ENCODE results near the gene PCDHGB2.
"Not testable (repeated sequence)": the region's sequence is repeated elsewhere in the genome, so short reads cannot be mapped to it uniquely, and the experiment has no call there.

PCDHGB2 gene

DNA sequence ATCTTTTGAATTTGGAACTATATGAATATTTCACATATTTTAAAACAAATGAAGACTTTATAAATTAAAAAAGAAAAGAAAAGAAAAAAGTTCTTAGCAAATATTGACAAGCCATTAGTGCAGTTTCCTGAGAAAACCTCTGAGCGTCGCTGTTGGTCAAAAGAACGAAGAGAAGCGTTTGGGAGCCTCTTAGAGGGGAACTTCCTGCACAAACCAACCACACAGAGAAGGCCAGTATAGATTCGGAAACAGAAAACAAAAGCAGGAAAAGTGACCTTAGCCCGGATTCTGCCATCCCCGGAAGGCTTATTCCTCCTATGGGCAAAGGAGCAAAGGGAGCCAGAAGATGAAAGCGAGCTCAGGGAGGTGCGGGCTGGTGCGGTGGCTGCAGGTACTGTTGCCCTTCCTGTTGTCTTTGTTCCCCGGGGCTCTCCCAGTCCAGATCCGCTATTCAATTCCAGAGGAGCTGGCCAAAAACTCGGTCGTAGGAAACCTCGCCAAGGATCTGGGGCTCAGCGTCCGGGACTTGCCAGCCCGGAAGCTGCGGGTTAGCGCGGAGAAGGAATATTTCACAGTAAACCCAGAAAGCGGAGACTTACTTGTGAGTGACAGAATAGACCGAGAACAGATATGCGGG, at the start of gene PCDHGB2:
Gene PCDHGB2, plus strand, starts transcription at position 205 of the 637 bp plus-strand sequence. Its CDS starts 142 bp downstream, at position 347.
- Histone ChIP-seq H3K9me2 (replicated peaks; ENCODE audit: low read depth, low read length) (no peaks in the 10 kb centered on the region), H3K4me3 (ENCODE audit: low read length, poor library complexity, severe bottlenecking) (peak within 1 kb of the TSS; percentile 67), H3K9ac (ENCODE audit: low read depth, low read length, poor library complexity, severe bottlenecking) (peak within 1 kb of the TSS; percentile 63), H3K27me3 (ENCODE audit: insufficient read depth, low read length, poor library complexity, severe bottlenecking) (no peaks in the 10 kb centered on the region), H3K9me3 (ENCODE audit: insufficient read depth, low read depth, low read length) (no peaks in the 10 kb centered on the region), H4K20me1 (ENCODE audit: insufficient read depth, low read length, poor library complexity, severe bottlenecking) (no peaks in the 10 kb centered on the region), H3K4me2 (ENCODE audit: low read depth, low read length, poor library complexity, severe bottlenecking) (peak within 1 kb of the TSS; percentile 70), H2AFZ (ENCODE audit: low read length) (peak within 1 kb of the TSS; percentile 98), H3K4me1 (ENCODE audit: insufficient read depth, low read length, poor library complexity, severe bottlenecking) (no peaks in the 10 kb centered on the region), H3K79me2 (ENCODE audit: insufficient read depth, low read length) (no peaks in the 10 kb centered on the region), H3K36me3 (ENCODE audit: insufficient read depth, low read length) (no peaks in the 10 kb centered on the region), H3F3A (ENCODE audit: low read depth) (no peaks in the 10 kb centered on the region)
- no peak for TF ChIP-seq EZH2phosphoT487 (IDR thresholded peaks at IDR 0.05; ENCODE audit: borderline replicate concordance)
- TF ChIP-seq, protein P1, sequence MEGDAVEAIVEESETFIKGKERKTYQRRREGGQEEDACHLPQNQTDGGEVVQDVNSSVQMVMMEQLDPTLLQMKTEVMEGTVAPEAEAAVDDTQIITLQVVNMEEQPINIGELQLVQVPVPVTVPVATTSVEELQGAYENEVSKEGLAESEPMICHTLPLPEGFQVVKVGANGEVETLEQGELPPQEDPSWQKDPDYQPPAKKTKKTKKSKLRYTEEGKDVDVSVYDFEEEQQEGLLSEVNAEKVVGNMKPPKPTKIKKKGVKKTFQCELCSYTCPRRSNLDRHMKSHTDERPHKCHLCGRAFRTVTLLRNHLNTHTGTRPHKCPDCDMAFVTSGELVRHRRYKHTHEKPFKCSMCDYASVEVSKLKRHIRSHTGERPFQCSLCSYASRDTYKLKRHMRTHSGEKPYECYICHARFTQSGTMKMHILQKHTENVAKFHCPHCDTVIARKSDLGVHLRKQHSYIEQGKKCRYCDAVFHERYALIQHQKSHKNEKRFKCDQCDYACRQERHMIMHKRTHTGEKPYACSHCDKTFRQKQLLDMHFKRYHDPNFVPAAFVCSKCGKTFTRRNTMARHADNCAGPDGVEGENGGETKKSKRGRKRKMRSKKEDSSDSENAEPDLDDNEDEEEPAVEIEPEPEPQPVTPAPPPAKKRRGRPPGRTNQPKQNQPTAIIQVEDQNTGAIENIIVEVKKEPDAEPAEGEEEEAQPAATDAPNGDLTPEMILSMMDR (conservative IDR thresholded peaks at IDR 0.05; ENCODE audit: low read length), result peak; percentile 61

DNA sequence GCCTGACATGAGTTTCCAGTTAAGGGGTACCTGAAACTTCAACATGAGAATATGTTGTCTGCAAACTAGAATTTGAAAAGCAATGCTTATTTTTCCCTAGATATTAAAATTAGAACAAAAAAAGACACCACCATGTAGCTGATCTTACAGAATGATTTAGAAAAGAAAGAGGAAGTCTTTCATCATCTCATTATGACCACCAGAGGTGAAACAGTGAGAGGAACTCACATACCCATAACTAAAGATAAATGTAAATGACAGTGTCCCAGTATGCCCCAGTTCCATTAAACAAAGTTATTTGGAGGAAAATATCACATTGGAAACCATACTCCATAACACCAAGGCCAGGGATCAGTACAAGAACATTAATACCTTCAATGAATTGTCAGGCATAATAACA, 46.1 kb upstream of the PCDHGB2 start:
- H3K9ac ChIP-seq (ENCODE audit: low read depth, low read length, poor library complexity, severe bottlenecking), result no peak overlapping the region
- H2AFZ ChIP-seq (ENCODE audit: low read length), result no peak overlapping the region
- H3K4me1 ChIP-seq (ENCODE audit: insufficient read depth, low read length, poor library complexity, severe bottlenecking), result no peaks in the 10 kb centered on the region
- H3K27me3 ChIP-seq (ENCODE audit: insufficient read depth, low read length, poor library complexity, severe bottlenecking), result no peaks in the 10 kb centered on the region
- H3K9me3 ChIP-seq (ENCODE audit: insufficient read depth, low read depth, low read length), result peaks cover 9% of the 10 kb centered on the region; the same call in 1 of the 2 replicates
- H3K4me3 ChIP-seq (ENCODE audit: low read length, poor library complexity, severe bottlenecking), result no peak overlapping the region
- H3F3A ChIP-seq (ENCODE audit: low read depth), result no peaks in the 10 kb centered on the region
- peaks cover under 1% of the 10 kb centered on the region; the same call in 1 of the 2 replicates for H3K79me2 ChIP-seq (ENCODE audit: insufficient read depth, low read length)
- TF ChIP-seq, protein P1 (conservative IDR thresholded peaks at IDR 0.05; ENCODE audit: low read length), result no peak
- no peak for TF ChIP-seq EZH2phosphoT487 (IDR thresholded peaks at IDR 0.05; ENCODE audit: borderline replicate concordance)
- H3K9me2 ChIP-seq (replicated peaks; ENCODE audit: low read depth, low read length), result no peaks in the 10 kb centered on the region
- no peaks in the 10 kb centered on the region for H4K20me1 ChIP-seq (ENCODE audit: insufficient read depth, low read length, poor library complexity, severe bottlenecking)
- no peaks in the 10 kb centered on the region for H3K36me3 ChIP-seq (ENCODE audit: insufficient read depth, low read length)
- no peak overlapping the region for H3K4me2 ChIP-seq (ENCODE audit: low read depth, low read length, poor library complexity, severe bottlenecking)

DNA sequence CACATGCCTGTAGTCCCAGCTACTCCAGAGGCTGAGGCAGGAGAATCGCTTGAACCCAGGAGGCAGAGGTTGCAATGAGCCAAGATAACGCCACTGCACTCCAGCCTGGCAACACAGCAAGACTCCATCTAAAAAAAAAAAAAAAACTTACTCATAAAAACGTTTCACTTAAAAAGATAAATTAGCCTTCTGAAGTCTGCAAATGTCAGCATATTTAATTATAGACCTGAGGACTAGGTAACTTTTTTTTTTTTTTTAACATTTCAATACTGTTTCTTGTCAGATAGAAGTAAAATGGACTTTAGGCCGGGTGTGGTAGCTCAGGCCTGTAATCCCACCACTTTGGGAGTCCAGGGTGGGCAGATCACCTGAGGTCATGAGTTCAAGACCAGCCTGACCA, 42.8 kb upstream of the PCDHGB2 start:
- Histone ChIP-seq H3K79me2 (ENCODE audit: insufficient read depth, low read length) (peaks cover 13% of the 10 kb centered on the region), H3K9me3 (ENCODE audit: insufficient read depth, low read depth, low read length) (peaks cover 20% of the 10 kb centered on the region; the same call in 1 of the 2 replicates)
- H3K36me3 ChIP-seq (ENCODE audit: insufficient read depth, low read length); H3K9me2 ChIP-seq (replicated peaks; ENCODE audit: low read depth, low read length); H3K4me3 ChIP-seq (ENCODE audit: low read length, poor library complexity, severe bottlenecking); H3K27me3 ChIP-seq (ENCODE audit: insufficient read depth, low read length, poor library complexity, severe bottlenecking); H2AFZ ChIP-seq (ENCODE audit: low read length); H3K9ac ChIP-seq (ENCODE audit: low read depth, low read length, poor library complexity, severe bottlenecking); H3K4me2 ChIP-seq (ENCODE audit: low read depth, low read length, poor library complexity, severe bottlenecking); H3F3A ChIP-seq (ENCODE audit: low read depth); H4K20me1 ChIP-seq (ENCODE audit: insufficient read depth, low read length, poor library complexity, severe bottlenecking); H3K4me1 ChIP-seq (ENCODE audit: insufficient read depth, low read length, poor library complexity, severe bottlenecking): not testable (repeated sequence)

DNA sequence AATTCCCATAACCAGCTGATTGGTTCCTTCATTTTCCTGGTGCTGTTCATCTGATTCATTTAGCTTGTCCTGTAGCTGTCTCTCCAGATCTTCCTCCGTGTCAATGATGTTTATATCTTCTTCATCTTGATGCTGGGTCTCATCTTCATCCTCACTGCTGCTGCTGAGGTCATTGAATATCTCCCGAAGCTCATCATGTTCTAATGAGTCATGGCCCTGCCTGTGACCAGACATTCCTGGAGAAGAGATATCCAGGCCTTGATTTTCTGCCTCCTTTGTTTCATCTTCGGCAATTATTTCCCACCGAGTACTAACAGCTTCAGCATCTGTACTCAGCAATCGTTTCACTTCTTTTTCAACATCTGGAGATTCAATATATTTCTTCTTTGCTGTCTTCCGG, 40.6 kb upstream of the PCDHGB2 start:
- Histone ChIP-seq H3K4me2 (ENCODE audit: low read depth, low read length, poor library complexity, severe bottlenecking) (peak overlapping the region; percentile 39), H3K79me2 (ENCODE audit: insufficient read depth, low read length) (peaks cover 13% of the 10 kb centered on the region), H3K9me3 (ENCODE audit: insufficient read depth, low read depth, low read length) (peaks cover 20% of the 10 kb centered on the region; the same call in 1 of the 2 replicates), H3K9ac (ENCODE audit: low read depth, low read length, poor library complexity, severe bottlenecking) (no peak overlapping the region), H3K4me3 (ENCODE audit: low read length, poor library complexity, severe bottlenecking) (peak overlapping the region; percentile 79), H3F3A (ENCODE audit: low read depth) (no peaks in the 10 kb centered on the region), H3K9me2 (replicated peaks; ENCODE audit: low read depth, low read length) (no peaks in the 10 kb centered on the region), H3K36me3 (ENCODE audit: insufficient read depth, low read length) (no peaks in the 10 kb centered on the region), H2AFZ (ENCODE audit: low read length) (no peak overlapping the region), H3K27me3 (ENCODE audit: insufficient read depth, low read length, poor library complexity, severe bottlenecking) (no peaks in the 10 kb centered on the region), H4K20me1 (ENCODE audit: insufficient read depth, low read length, poor library complexity, severe bottlenecking) (no peaks in the 10 kb centered on the region), H3K4me1 (ENCODE audit: insufficient read depth, low read length, poor library complexity, severe bottlenecking) (no peaks in the 10 kb centered on the region)
- no peak for TF ChIP-seq EZH2phosphoT487 (IDR thresholded peaks at IDR 0.05; ENCODE audit: borderline replicate concordance)
- TF ChIP-seq, protein P1 (conservative IDR thresholded peaks at IDR 0.05; ENCODE audit: low read length), result no peak

Measured in Loucy (cell line).